Ishikawa (cell line): ENCODE results near the gene BMF.

Experiments used
- CEBPB ChIP-seq: IDR thresholded peaks from 2 replicates; pipeline ENCODE4 v1.6.1; 2012
- CREB1 ChIP-seq: IDR thresholded peaks from 2 replicates; pipeline ENCODE4 v1.6.1; 2012; ENCODE audit warnings: low read depth
- EGR1 ChIP-seq: IDR thresholded peaks from 2 replicates; pipeline ENCODE4 v1.6.1; 2012
- EP300 ChIP-seq: IDR thresholded peaks from 2 replicates; pipeline ENCODE4 v1.6.1; 2012; ENCODE audit warnings: borderline replicate concordance
- FOXM1 ChIP-seq: IDR thresholded peaks from 2 replicates; pipeline ENCODE4 v1.6.1; 2012; ENCODE audit warnings: low read depth, borderline replicate concordance
- MAX ChIP-seq: IDR thresholded peaks from 2 replicates; pipeline ENCODE4 v1.6.1; 2012
- NFIC ChIP-seq: IDR thresholded peaks from 2 replicates; pipeline ENCODE4 v1.6.1; 2012
- RAD21 ChIP-seq: IDR thresholded peaks from 2 replicates; pipeline ENCODE4 v1.6.1; 2012; ENCODE audit warnings: low read depth
- REST ChIP-seq: IDR thresholded peaks from 2 replicates; pipeline ENCODE4 v1.6.1; 2012; ENCODE audit warnings: low read depth, mild to moderate bottlenecking
- TAF1 ChIP-seq: IDR thresholded peaks from 2 replicates; pipeline ENCODE4 v1.6.1; 2012; ENCODE audit warnings: low read depth, mild to moderate bottlenecking
- TEAD4 ChIP-seq: IDR thresholded peaks from 2 replicates; pipeline ENCODE4 v1.6.1; 2012
- YY1 ChIP-seq: IDR thresholded peaks from 2 replicates; pipeline ENCODE4 v1.6.1; 2012; ENCODE audit warnings: low read depth
- ZBTB7A ChIP-seq: IDR thresholded peaks from 2 replicates; pipeline ENCODE4 v1.6.1; 2012; ENCODE audit warnings: low read depth
- TF ChIP-seq, protein P1 (sequence below): IDR thresholded peaks from 2 replicates; pipeline ENCODE4 v1.6.1; 2012

- TF ChIP-seq REST (no peak), RAD21 (peak; percentile 22; the same call in 1 of the 2 replicates), EP300 (no peak), MAX (no peak), NFIC (no peak), TAF1 (no peak), YY1 (no peak), FOXM1 (no peak), CREB1 (no peak), ZBTB7A (no peak), EGR1 (no peak), CEBPB (no peak), TEAD4 (no peak)
- TF ChIP-seq, protein P1, sequence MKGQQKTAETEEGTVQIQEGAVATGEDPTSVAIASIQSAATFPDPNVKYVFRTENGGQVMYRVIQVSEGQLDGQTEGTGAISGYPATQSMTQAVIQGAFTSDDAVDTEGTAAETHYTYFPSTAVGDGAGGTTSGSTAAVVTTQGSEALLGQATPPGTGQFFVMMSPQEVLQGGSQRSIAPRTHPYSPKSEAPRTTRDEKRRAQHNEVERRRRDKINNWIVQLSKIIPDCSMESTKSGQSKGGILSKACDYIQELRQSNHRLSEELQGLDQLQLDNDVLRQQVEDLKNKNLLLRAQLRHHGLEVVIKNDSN = no peak
These were observed 55.4 kb downstream of the BMF start for GRCh38 chr15:40053079-40053830.
